Gastroesophageal sphincter (tissue), 3 donors: Measurements from ENCODE around the gene ZBP1.

Experiments used
- POLR2A ChIP-seq, 2 donors: fragments of 450-650 bp; IDR thresholded peaks; one replicate each; pipeline ENCODE4 v1.6.1; 2017; ENCODE audit warnings: antibody characterized with exemption in 2 of 2, mild to moderate bottlenecking in 2 of 2, moderate library complexity in 1 of 2
- POLR2AphosphoS5 ChIP-seq: sonication (generic); formaldehyde crosslinking; IDR thresholded peaks from one replicate; pipeline ENCODE4 v1.6.1; 2017; ENCODE audit warnings: antibody characterized with exemption
- TF ChIP-seq, protein P1 (sequence below), 4 experiments: fragments of 200-600 bp in 2 of 4; fragments of 450-650 bp in 2 of 4; sonication (generic) in 1 of 4; IDR thresholded peaks; one replicate each; pipeline ENCODE4 v1.5.1; 2017 to 2019; ENCODE audit warnings: antibody characterized with exemption in 4 of 4, mild to moderate bottlenecking in 2 of 4, moderate library complexity in 2 of 4

DNA sequence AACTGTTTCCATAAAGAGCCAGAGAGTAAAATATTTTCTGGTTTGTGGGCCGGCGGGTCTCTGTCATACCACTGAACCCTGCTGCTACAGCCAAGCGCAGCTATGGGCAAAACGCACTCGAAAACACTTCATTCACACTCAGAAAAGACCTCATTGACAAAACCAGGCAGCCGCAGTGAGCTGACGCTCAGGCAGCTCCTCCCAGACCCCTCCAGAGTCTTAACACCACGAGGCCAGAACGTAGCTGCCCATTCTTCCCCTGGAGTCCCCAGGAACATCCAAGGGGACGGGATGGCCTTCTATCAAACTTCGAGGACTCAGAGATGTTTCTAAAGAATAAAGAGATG lies 35.6 kb upstream of the ZBP1 start:
- no peak for TF ChIP-seq POLR2A (IDR thresholded peaks at IDR 0.05)
- TF ChIP-seq, protein P1, sequence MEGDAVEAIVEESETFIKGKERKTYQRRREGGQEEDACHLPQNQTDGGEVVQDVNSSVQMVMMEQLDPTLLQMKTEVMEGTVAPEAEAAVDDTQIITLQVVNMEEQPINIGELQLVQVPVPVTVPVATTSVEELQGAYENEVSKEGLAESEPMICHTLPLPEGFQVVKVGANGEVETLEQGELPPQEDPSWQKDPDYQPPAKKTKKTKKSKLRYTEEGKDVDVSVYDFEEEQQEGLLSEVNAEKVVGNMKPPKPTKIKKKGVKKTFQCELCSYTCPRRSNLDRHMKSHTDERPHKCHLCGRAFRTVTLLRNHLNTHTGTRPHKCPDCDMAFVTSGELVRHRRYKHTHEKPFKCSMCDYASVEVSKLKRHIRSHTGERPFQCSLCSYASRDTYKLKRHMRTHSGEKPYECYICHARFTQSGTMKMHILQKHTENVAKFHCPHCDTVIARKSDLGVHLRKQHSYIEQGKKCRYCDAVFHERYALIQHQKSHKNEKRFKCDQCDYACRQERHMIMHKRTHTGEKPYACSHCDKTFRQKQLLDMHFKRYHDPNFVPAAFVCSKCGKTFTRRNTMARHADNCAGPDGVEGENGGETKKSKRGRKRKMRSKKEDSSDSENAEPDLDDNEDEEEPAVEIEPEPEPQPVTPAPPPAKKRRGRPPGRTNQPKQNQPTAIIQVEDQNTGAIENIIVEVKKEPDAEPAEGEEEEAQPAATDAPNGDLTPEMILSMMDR (IDR thresholded peaks at IDR 0.05) = no peak
- TF ChIP-seq POLR2AphosphoS5 = no peak
